Stimulated activated CD8-positive, alpha-beta memory T cell treated with anti-CD3 and anti-CD28 coated beads, Interleukin-15, amount 100 ng/mL, for 24 hours (primary cell): ENCODE results near the gene VWA8.

Source experiments
- DNase-seq: peaks from one replicate; pipeline ENCODE4 v3.0.0-alpha.2; 2020; ENCODE audit warnings: low read depth

Gene VWA8

DNA sequence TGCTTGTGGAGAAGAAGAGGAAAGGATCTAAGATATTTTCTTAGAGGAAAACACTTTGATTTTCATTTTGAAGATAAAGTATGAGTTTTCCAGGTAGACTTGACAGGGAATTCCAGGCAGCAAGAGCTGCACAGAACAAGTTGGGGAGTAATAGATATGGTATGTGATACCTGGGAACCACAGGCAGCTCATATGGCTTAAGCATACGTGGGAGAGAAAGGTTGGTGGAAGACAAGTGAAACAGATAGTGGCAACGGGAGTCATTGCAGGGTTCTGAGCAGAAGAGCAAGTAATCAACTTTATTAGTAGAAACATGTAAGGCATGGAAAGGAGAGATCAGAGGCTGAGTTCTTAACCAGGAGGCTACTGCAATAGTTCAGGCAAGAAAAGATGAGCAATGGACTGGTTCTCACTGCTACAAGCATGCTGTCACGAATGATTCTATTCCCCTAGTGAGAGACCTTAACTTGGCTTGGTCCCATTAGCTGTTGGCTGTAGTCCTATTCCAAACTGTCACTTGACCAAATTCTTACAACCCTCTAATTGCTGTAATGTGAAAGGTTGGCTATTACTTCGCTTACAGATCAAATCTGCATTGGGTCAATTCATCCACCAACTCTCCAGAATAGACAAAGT is 217.9 kb downstream of the VWA8 start:
- no peak for DNase-seq

- no peak for DNase-seq
These were observed 220.4 kb downstream of the VWA8 start for GRCh38 chr13:41740479-41740878.

DNA sequence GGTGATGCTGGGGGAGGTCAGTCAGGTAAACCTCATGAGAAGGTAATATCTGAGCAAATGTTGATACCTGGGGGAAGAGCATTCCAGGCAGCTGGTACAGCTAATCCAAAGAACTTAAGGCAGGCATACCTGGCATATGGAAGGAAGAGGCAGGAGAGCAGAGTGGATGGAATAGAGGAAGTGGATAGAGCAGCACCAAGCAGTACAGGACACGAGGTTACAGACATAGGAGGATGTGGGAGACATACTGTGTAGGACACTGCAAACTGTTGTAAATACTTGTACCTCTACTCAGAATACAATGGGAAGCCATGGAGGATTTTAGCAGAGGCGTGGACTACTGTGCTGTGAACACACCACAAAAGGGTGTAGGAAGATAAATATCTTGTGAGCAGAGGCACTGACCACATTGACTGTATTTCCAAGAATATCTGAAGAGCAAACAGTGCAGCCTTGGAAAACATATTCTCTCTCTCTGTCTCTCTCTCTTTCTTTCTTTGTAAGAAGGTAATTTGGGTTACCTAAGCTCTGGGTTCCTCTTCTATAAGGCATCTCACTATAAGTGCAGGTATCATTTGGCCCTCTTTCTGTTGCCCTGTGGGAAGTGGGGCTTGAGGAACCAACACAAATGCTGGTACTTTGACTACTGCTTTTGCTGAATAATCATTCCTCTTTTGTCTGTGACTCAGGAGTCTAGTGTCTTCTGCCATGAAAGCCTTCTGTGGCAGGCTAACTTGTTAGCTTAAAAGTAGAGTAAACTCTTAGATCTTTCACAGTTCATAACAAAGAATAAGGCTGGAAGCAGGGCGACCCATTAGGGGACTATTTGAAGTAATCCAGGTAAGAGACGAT is 238.0 kb downstream of the VWA8 start:
- no peak for DNase-seq

DNA sequence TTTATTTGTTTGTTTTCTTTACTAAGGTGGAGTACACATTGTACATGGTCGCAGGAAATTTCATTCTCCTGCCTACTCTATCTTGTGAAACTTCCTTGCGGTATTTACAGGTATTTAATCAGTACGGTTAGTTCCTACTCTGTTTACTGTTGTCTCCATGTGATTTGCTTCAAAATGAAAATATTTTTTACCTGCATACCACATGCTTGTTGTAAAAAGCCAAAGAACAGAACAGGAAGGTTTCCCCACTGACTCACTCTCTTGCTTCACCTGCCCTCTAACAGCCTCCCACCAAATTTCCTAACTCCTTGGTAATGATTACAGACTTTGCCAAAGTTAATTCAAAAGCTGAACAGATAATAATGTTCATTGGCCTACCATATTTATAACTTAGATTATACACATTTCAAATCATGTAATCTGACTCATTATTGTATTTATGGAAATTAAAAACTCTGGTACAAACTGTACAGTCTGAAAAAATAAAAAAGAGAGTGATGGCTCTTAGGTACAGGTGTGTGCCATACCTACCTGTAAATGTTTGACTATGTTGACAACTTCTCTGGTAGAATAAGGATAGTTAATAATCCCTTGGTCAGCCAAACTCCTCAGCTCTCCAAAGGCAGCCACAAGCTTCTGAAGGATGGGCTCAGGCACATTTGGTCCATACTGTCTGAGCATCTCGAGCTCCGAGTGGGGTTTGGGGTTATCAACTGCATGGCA is 239.9 kb downstream of the VWA8 start:
- DNase-seq = no peak

DNA sequence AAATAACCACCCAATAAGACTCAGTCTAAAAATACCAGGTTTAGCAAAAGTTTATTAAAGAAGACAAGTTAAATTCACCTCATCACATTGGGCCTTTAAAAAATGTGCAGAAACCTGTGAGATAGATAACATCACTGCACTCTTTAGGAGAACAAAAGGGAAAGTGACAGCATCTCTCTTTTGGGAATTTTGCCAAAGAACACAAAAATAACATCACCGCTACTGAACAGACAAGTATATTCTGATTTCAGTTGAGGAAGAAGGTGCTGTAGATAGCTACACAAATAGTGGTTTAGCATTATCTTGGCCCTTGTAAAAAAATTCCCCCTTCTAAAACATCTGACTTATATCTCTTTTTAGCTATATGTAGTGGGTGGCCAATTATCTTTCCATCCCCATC is 244.7 kb downstream of the VWA8 start:
- DNase-seq = no peak

DNA sequence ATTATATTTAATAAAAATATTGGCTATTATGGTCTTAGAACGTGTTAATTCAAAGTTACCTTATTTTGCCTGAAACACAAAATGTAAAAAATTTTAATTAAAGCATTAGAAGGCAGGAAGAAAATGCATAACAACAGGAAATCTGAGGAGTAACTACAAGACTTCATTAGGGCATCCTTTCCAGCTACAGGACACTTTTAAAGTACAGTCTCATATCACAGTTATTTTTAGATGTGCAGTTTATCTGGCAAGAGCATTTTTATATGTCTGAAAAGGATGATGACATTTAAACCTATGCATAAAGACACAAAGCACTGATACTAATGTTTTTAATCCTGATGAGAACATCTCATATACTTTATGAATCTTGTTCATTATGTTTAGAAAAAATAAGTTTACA is 247.5 kb downstream of the VWA8 start:
- no peak for DNase-seq

DNA sequence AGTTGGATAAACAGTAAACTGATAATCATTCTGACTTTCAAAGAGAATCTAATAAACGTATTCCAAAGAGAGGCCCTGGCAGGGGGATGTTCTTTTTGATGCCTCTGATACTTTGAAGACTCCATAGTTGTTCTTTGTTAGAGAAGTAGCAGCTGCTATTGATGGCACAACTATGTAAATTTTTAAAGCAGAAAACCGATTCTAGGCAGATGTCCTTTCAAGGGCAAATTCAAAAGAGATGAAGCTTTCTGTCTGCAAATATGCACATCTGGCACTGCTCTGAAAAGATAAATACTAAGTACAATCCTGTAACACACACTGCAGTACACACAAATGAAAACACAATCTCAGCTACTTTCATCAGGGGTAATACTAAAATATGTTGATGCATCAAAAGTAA is 250.1 kb downstream of the VWA8 start:
- no peak for DNase-seq

GRCh38 chr13:41709511-41709910 is 251.4 kb downstream of the VWA8 start:
- DNase-seq = no peak

DNA sequence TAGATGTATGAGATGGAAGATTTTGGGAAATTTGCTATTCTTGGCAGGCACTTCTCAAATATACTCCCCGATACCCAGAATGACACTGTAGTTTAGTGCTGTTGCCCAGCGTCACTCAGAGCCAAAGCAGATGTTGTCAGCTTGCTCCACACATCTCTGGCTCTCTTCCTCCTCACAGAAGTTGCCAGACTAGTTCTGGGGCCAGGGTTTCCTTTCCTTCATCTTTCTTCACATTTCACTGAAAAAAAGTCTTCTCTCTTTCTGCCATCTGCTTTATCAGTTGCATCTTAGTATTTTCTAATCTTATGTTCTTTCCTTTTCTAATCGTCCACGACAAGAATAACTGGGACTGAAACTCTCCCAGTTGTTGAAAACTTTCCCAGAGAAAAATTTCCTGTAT is 252.2 kb downstream of the VWA8 start:
- no peak for DNase-seq

DNA sequence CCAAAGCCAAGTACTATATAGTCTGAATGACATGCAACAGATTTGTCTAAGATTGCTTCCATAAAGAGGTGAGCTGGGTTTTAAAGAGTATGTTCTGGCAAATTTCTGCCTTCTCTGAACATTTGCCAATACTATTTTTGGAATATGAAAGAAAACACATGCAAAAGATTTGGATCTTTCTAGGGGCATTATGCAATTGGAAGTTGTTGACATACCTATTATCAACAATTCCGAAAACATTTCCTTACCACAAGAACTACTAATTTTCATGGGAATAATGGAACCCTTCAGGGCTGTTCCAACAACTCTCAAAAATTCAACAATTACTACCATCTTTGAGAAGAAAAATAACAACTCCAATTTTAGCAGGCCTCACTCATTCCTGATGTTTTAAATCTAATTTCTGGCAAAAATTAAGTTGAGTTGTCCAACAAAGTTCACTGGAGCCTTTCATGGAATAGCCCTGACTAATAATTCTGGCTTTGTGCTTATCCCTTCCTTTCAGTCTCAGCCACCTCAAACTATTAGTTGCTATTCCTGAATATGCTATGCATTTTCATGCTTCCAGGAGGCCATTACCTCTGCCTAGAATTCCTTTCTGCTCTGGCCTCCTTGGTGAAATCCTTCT is 253.6 kb downstream of the VWA8 start:
- DNase-seq = no peak

DNA sequence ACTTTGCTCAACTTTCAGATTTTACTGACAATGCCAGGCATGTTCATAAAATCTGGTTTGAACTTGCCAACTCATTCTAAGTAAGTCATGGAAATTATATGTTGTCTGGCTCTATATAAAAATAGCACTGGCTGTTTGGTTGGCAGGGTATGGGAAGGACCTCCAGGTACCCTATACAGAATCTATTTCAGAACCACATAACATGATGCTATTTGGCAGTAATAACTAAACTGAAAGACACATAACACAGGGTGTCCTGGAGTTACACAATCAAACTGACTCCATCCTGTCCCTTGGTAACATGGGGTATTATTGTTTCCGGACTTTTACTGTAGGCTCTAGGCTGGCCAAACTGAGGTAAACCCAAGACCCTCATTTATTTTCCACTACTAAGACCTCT is 254.8 kb downstream of the VWA8 start:
- no peak for DNase-seq

- no peak for DNase-seq
These were observed 258.4 kb downstream of the VWA8 start for GRCh38 chr13:41702540-41702939.

DNA sequence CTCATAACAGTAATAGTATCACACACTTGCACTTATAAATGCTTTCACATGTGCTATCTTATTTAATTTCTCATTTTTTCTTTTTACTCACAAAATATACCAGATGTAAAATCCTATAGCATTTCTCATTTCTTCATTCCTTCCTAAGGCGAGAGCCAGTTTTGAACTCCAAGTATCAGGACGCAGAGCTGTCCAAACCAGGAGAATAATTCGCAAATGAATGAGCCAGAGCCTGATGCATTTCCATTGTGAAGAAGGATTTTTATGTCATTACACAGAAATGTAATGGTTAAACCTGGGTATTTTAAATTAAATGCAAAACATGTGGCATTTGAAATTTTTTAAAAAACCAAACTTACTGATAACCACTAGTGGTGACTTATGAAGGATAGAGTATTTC is 259.2 kb downstream of the VWA8 start:
- no peak for DNase-seq

- DNase-seq = no peak
These were observed 260.1 kb downstream of the VWA8 start for GRCh38 chr13:41700790-41701310.

DNA sequence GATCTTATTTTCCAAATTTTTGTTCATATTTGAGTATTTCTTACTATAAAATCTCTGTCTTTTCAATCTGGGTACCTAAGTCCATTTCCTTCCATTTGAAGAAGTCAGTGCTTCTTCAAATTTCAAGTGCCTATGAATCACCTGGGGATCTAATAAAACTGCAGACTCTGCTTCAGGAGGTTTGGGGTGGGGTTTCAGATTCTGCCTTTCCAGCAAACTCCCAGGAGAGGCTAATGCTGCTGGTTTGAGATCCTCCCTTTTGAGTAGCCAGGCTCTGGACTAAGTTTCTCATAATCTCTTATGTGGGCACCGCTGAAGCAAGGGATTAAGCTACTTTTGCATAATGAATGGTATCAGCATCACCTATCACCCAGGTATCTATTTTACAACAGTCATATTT is 261.1 kb downstream of the VWA8 start:
- no peak for DNase-seq

GRCh38 chr13:41697578-41697977 is 263.3 kb downstream of the VWA8 start:
- DNase-seq = no peak

- DNase-seq = no peak
These were observed 264.5 kb downstream of the VWA8 start for GRCh38 chr13:41696163-41697003.

DNA sequence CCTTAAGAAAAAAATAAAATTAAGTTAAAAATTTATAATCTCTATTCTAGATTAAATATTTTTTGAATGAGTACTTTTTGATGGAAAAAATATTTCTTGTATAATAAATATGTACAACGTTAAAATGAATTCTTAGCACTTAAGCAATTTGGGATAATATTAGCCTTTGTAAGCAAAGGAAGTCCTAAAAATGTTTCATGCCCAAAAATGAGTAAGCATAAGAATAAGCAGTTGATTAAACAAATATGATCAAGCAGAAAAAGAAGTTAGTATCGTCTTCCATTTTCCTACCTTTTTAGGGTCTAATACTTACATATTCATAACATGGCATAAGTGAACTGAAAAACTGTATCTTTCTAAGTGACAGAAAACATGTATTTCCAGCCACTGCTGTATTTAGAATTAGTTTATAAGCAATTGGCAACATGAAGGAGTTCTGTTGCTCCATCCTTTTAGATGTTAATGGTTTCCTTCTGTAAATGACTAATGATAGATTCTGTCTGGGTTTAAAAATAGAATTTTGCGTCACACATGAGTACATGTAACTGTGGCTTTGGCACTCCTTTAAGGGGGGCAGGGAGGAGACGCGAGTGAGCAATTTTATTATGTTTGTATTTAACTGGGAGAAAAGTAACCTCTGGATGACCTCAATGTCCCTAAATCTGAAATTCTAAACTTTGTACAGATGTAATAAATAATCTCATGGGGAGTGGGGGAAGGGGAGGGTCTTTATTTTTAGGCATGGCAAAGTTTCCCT is 266.2 kb downstream of the VWA8 start:
- DNase-seq = no peak

- DNase-seq = no peak
These were observed 267.5 kb downstream of the VWA8 start for GRCh38 chr13:41693434-41693833.

DNA sequence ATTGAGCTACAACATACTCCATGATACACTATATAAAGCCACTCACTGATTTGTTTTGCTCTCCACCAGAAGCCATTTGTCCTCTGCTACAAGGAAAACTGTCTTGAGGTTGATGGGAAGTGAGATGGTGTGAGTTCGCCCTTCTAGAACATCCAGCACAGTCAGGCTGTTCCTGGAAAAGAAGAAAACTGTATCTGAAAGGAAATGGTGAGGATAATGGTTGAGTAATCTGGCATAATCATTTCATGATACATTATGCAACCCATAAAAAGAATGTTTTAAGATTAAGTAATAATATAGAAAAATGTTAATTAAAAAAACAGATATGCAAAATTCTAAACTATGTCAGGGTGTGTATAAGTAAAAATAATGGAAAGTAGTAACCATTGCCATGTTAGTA is 269.6 kb downstream of the VWA8 start:
- DNase-seq = no peak

DNA sequence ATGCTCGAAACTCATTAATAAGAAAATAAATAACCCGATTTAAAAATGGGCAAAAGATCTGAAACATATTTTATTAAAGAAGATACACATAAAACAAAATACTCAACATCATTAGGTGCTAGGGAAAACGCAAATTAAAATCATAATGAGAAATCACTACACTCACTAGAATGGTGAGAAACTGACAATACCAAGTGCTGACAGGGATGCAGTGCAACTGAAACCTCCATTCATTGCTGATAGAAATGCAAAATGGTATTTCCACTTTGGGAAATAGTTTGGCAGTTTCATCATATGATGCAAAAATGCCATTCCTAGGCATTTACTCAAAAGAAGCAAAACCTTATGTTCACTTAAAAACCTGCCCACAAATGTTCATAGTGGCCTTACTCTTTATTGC is 278.1 kb downstream of the VWA8 start:
- no peak for DNase-seq
